Prostate gland (tissue), 2 donors: ENCODE data around the gene SLC47A1.

Experiments used
- POLR2AphosphoS5 ChIP-seq: sonication (generic); formaldehyde crosslinking; IDR thresholded peaks from one replicate; pipeline ENCODE4 v1.6.1; 2017; ENCODE audit warnings: antibody characterized with exemption
- TF ChIP-seq, protein P1 (sequence below), 4 experiments: fragments of 200-600 bp in 2 of 4; fragments of 450-650 bp in 2 of 4; sonication (generic) in 2 of 4; IDR thresholded peaks; 1 replicate in 3 of 4; 2 replicates in 1 of 4; pipeline ENCODE4 v1.5.1; 2016 to 2019; ENCODE audit warnings: antibody characterized with exemption in 4 of 4, mild to moderate bottlenecking in 2 of 4, moderate library complexity in 2 of 4

DNA sequence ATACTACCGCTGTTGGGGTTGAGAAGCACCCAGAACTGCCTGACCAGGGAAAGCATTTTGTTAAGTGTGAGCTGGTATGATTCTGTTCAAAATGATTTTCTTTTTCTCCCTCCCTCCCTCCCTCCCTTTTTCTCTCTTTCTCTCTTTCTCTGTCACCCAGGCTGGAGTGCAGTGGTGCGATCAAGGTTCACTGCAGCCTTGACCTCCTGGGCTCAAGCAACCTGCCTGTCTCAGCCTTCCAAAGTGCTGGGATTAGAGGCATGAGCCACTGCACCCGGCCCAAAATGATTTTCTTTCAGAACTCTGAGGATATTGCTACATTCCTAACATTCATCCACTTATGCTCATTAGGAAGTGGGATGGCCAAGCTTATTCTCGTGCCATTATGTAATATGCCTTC, 41.3 kb downstream of the SLC47A1 start:
- TF ChIP-seq, protein P1, sequence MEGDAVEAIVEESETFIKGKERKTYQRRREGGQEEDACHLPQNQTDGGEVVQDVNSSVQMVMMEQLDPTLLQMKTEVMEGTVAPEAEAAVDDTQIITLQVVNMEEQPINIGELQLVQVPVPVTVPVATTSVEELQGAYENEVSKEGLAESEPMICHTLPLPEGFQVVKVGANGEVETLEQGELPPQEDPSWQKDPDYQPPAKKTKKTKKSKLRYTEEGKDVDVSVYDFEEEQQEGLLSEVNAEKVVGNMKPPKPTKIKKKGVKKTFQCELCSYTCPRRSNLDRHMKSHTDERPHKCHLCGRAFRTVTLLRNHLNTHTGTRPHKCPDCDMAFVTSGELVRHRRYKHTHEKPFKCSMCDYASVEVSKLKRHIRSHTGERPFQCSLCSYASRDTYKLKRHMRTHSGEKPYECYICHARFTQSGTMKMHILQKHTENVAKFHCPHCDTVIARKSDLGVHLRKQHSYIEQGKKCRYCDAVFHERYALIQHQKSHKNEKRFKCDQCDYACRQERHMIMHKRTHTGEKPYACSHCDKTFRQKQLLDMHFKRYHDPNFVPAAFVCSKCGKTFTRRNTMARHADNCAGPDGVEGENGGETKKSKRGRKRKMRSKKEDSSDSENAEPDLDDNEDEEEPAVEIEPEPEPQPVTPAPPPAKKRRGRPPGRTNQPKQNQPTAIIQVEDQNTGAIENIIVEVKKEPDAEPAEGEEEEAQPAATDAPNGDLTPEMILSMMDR (IDR thresholded peaks at IDR 0.05) = no peak
- no peak for TF ChIP-seq POLR2AphosphoS5
